ENCODE results near the gene ATRN.
A peak's percentile ranks its signal among the peaks of the same experiment; 100 is the strongest.

Gene ATRN

GRCh38 chr20:3631534-3631933 lies 160.7 kb downstream of the ATRN start:
- no peak for DNase-seq

DNA sequence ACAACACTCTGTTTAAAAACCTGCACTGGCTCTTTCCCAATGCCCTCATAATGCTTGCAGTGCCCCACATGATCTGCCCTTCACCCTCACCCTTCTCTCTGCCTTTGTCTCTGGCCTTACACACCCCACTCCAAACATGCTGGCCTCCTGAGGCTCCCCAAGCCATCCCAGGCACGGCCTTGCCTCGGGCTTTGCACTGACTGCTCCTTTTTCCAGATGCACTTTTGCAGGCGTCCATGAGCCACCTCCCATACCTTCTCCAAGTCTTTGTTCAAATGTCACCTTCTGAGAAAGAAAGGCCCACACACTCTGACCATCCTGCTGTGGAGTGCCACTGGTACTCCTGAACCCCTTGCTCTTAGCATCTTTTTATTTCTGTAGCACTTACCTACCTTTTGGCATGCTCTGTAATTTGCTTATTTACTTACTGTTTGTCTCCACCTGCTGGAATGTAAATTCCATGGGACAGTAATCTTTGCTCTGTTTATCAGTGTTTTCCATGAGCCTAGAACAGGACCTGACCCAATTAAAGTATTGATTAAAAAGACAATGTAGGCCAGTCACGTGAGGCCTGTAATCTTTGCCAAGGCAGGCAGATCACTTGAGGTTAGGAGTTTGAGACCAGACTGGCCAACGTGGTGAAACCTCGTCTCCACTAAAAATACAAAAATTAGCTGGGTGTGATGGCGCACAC lies 161.6 kb downstream of the ATRN start:
- no peak for DNase-seq

DNA sequence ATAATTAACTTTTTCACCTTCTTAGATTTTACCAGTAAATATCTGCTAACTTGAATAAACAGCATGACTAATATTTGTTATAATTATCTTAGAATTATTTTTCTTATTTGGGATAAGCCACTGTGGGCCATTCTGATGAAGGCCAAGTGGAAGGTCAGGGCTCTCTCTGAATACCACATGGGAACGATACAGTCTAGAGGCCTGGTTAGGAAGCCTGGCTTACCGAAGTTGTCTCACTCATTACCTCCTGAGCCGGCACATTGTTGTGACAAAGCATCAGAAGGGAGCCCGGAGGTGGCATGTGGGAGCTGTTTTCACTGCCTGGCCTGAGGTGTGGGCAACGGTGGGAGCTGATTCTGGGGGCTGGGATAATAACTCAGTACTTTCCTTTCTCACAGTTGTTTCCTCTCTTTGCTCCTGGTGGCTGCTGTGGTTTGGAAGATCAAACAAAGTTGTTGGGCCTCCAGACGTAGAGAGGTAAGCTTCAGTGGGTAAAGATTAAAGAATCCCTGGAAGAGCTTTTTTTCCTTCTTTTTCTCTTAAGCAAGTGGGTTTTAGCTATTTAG lies 163.2 kb downstream of the ATRN start:
- no peak for DNase-seq

GRCh38 chr20:3635346-3635745 lies 164.5 kb downstream of the ATRN start:
- no peak for DNase-seq

- no peak for DNase-seq
Measured at GRCh38 chr20:3640259-3640658, 169.4 kb downstream of the ATRN start.

DNA sequence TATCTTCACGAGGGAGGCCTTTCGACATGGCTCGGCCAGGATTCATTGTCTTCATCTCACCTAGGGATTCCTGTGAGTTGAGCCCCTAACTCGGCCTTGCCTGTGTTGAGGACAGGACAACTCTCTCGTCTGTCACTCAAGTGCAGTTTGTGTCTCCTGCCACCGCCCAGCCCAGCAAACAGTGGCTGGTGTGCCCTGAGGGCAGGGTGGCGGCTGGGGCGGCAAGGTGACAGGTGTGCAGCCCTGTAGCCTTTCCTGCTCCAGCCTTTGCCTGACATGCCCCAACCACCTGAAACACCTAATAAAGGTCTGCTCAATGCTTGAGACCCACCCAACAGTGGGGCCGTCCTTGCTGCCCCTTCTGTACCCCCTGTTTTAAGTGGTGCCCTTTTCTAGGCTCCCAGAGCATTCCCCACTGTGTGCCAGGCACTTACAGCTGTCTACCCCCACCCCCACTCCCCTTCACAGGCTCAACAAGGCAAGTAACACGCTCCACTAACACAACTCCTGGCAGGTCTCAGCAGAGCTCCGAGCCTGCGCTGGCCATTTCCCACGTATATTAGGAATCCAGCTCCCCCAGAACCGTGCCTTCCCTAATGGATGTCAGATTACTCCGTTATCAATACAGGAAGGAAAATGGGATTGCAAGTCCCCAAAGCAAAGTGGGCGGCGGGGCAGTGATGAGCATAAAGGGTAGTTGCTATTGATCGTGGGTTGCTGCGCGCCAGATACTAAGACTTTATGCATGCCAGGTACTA lies 174.7 kb downstream of the ATRN start:
- no peak for DNase-seq

GRCh38 chr20:3646067-3646440 lies 175.2 kb downstream of the ATRN start:
- no peak for DNase-seq

GRCh38 chr20:3646651-3647050 lies 175.8 kb downstream of the ATRN start:
- no peak for DNase-seq

GRCh38 chr20:3647473-3647872 lies 176.7 kb downstream of the ATRN start:
- DNase-seq: no peak

GRCh38 chr20:3648951-3649350 lies 178.1 kb downstream of the ATRN start:
- DNase-seq: no peak

GRCh38 chr20:3651204-3651962 lies 180.6 kb downstream of the ATRN start:
- DNase-seq: peak; percentile 55

- DNase-seq: peak; percentile 89
Measured at GRCh38 chr20:3652221-3652620, 181.4 kb downstream of the ATRN start.

GRCh38 chr20:3652676-3653596 lies 182.1 kb downstream of the ATRN start:
- peak; percentile 67 for DNase-seq

GRCh38 chr20:3653921-3654320 lies 183.1 kb downstream of the ATRN start:
- DNase-seq: no peak

DNA sequence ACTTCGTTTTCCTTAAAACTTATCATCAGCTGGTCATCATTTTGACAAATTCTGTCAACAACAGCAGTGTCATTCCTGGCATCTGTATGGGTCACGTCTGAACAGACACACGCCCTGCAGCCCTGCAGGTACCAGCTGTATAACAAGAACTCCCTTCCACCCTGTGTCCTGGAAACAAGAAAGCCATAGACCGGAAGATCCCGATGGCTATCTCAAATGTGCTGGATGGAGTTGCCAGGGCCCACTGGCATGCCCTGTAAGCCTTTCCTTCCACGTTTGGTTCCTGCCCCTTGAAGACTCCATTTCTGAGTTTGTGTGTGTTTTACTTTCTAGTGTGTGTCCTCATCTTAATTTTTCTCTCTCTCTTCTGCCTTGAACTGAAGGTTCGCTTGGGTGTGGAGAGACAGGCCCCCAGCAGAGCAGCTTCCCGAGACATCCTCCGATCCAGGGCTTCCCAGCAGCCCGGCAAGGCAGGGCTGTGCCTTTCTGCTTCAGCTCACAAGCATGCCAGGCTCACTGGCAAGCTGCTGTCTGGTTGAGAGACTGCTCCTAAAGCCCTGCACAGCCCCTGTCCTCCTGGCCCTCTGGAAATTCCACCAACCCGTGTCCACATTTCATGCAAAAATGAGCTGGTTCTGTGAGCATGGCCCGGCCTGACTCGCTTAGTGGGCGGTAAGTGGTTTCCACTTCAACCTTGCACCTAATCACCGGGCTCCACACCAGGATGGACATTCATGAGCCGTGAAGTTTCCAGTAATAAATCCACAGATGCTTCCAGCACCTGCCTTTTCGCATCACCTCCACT lies 183.7 kb downstream of the ATRN start:
- no peak for DNase-seq

DNA sequence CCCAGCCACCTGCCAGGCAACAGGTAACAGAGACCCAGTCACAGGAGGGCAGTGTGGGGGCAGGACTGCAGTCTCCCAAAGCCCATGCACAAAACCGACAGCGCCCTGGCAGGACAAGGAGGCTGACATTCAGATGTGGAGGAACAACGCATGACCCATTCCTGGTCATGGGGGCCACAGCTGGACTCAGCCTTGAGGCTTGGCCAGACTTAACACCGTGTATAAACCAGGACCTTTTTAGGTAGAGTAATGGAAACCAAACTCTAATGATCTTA lies 184.2 kb downstream of the ATRN start:
- DNase-seq: no peak

DNA sequence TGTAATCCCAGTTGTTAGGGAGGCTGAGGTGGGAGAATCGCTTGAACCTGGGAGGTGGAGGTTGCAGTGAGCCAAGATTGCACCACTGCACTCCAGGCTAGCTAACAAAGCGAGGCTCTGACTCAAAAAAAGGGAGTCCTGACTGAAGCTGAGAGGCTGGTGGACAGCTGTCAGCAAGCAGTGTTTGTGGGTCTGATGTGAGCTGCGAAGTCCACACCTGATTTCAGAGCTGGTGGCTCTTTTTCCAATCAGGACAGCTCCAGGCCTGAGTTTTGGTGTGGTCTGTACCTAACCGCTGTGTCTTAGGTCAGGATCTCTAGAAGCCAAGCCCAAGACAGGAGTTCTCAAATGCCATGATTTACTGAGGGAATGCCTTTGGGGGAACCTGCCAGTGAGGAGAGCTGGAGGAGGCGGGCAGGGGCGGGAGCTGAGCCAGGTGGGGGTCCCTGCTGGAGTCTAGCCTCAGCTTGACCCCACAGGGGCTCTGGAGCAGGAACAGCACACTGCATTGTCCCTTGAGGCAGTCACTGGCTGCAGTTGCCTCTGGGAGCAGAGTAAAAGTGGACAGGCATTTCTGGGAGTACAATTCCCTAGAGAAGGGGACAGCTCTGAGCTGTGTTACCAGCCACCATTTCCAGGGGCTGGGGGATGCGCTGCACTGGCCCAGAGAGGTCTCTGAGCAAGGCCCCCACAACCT lies 187.3 kb downstream of the ATRN start:
- no peak for DNase-seq

- DNase-seq: peak; percentile 83
Measured at GRCh38 chr20:3658716-3659491, 188.1 kb downstream of the ATRN start.

DNA sequence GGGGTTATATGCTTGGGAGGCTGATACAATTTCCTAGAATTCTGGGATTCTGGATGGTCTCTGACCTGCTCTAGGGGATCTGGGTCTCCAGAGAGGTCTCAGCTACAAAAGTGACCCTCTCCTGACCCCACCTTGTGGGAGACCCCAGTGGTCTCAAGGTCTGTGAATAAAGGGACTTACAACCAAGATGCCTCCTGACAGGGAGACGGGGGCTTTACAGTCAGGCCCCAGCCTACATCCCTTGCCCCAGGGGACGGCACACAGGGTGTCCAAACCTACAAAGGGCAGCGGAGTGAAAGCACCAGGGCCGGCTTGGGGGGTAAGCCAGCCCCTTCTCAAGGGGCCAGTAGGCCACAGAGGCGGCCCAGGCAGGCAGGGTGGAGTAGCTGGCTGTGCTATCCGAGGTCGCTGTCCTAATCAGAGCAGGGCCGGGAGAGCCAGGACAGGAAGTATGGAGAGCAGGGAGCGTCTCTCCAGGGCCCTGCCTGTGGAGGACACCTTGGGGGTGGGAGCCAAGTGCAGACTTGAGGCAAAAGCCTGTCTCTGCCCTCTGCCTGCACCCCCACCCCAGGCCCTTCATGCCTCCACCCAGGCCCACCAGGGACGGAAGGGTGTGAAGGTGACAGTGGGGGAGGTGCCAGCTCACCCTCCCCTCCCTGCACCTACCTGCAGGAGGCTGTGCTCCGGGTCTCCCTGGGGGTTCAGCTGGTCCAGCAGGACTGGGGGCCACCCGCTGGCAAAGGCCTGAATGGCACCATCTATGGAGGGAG lies 188.9 kb downstream of the ATRN start:
- DNase-seq: no peak
